Activated B cell treated with CpG ODN at 0.5 μM for 24 hours (primary cell): ENCODE data around the gene PLEKHG2. TPM values are rescaled to one million over a fixed set of nuclear protein-coding genes. Genes with fewer than 3 reads are reported as not detected.

Experiments used
- ATAC-seq: fragments of 200-7000 bp; cut with Tn5 transposase; one replicate; pipeline ENCODE4 v1.10.0; 2021; ENCODE audit warnings: low read depth, mild to moderate bottlenecking, moderate library complexity
- CTCF ChIA-PET: fragments of 350-600 bp; sonication (Branson Sonifier 250); formaldehyde crosslinking; loops from one replicate; lab custom pipeline; 2021; ENCODE audit warnings: antibody characterized with exemption; lab: Charles Lee
- POLR2A ChIA-PET: fragments of 350-600 bp; sonication (Branson Sonifier 250); formaldehyde crosslinking; loops from one replicate; lab custom pipeline; 2021; ENCODE audit warnings: antibody characterized with exemption; lab: Charles Lee
- DNase-seq: peaks from one replicate; pipeline ENCODE4 v3.0.0; 2022
- H3K27ac Mint-ChIP-seq: one replicate; pipeline ENCODE4 v1.8.0; 2020; ENCODE audit warnings: mixed read lengths
- H3K27me3 Mint-ChIP-seq: one replicate; pipeline ENCODE4 v1.8.0; 2021; ENCODE audit warnings: mixed read lengths
- H3K36me3 Mint-ChIP-seq: one replicate; pipeline ENCODE4 v1.8.0; 2021; ENCODE audit warnings: low read depth, mixed read lengths
- H3K4me1 Mint-ChIP-seq: one replicate; pipeline ENCODE4 v1.8.0; 2021; ENCODE audit warnings: mixed read lengths
- H3K4me3 Mint-ChIP-seq: one replicate; pipeline ENCODE4 v1.8.0; 2020; ENCODE audit warnings: mild to moderate bottlenecking, mixed read lengths
- H3K9me3 Mint-ChIP-seq: one replicate; pipeline ENCODE4 v1.8.0; 2020; ENCODE audit warnings: mixed read lengths
- intact Hi-C: fragments of 100-400 bp; cut with micrococcal nuclease; formaldehyde crosslinking; loops from one replicate; pipeline ENCODE4 v1.15.1; 2024
- total RNA-seq: library from RNA; stranded (reverse); gene quantifications from 2 replicates; pipeline ENCODE4 v1.2.3, GENCODE V29; 2022
- TF ChIP-seq, protein P1 (sequence below): fragments of 200-600 bp; IDR thresholded peaks from one replicate; pipeline ENCODE4 v1.8.0; 2022; ENCODE audit warnings: antibody characterized with exemption, mild to moderate bottlenecking

PLEKHG2 gene, protein sequence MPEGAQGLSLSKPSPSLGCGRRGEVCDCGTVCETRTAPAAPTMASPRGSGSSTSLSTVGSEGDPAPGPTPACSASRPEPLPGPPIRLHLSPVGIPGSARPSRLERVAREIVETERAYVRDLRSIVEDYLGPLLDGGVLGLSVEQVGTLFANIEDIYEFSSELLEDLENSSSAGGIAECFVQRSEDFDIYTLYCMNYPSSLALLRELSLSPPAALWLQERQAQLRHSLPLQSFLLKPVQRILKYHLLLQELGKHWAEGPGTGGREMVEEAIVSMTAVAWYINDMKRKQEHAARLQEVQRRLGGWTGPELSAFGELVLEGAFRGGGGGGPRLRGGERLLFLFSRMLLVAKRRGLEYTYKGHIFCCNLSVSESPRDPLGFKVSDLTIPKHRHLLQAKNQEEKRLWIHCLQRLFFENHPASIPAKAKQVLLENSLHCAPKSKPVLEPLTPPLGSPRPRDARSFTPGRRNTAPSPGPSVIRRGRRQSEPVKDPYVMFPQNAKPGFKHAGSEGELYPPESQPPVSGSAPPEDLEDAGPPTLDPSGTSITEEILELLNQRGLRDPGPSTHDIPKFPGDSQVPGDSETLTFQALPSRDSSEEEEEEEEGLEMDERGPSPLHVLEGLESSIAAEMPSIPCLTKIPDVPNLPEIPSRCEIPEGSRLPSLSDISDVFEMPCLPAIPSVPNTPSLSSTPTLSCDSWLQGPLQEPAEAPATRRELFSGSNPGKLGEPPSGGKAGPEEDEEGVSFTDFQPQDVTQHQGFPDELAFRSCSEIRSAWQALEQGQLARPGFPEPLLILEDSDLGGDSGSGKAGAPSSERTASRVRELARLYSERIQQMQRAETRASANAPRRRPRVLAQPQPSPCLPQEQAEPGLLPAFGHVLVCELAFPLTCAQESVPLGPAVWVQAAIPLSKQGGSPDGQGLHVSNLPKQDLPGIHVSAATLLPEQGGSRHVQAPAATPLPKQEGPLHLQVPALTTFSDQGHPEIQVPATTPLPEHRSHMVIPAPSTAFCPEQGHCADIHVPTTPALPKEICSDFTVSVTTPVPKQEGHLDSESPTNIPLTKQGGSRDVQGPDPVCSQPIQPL (N-terminal part only)
- total RNA-seq: 111 and 125 TPM in 2 replicates

DNA sequence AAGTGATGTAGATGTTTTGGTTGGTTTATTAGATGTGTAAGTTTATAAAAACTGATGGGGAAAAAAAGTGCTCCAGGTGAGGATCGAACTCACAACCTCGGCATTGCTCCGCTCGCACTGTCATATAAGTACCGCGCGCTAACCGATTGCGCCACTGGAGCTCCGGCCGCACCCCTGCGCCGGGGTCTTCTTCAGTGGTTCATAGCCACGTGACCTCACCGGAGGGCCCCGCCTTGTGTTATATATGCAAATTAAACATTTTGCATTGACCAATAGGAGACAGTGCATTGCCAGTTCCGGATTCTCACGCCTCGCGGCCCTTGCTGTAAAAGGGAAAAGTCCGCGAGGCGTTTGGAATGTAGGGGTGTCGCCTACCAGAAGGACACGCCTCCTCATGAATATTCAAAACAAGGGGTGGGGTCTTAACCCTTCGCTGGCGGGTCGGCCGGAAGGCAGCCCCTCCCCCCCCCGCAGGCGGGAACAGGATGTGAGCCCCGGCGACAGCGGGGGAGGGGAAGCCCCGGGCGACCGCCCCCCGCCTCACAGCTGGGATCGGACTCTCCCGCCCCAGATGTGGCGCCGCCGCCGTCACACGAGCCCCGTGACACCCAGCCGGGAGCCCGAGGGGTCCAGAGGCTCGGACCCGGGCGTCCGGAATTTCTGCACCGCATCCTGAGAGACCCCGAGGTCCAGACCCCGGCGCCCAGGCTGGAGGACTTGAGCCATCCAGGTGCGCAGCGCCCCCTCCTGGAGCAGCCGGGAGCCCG is at the start of gene PLEKHG2:
Gene PLEKHG2, plus strand, starts transcription at position 570 of the 767 bp plus-strand sequence. CDS start 1,418 bp downstream, outside the sequence.
- ChIA-PET POLR2A (interaction anchor here (0.6 to 15.0 kb wide), 17 partner anchors 8 to 764 kb away, joined by 3 to 285 read pairs (median 6); partner anchors contain the start of genes DYRK1B, EID2B, GMFG and LRFN1), CTCF (interaction anchor here (0.6 to 2.3 kb wide), 12 partner anchors 9 to 90 kb away, joined by 3 to 168 read pairs (median 4); partner anchors contain the start of genes GMFG, MED29, PAF1 and RPS16)
- DNase-seq: peak; percentile 97
- H3K27me3 Mint-ChIP-seq: peaks cover 4% of the 10 kb centered on the region
- TF ChIP-seq, protein P1, sequence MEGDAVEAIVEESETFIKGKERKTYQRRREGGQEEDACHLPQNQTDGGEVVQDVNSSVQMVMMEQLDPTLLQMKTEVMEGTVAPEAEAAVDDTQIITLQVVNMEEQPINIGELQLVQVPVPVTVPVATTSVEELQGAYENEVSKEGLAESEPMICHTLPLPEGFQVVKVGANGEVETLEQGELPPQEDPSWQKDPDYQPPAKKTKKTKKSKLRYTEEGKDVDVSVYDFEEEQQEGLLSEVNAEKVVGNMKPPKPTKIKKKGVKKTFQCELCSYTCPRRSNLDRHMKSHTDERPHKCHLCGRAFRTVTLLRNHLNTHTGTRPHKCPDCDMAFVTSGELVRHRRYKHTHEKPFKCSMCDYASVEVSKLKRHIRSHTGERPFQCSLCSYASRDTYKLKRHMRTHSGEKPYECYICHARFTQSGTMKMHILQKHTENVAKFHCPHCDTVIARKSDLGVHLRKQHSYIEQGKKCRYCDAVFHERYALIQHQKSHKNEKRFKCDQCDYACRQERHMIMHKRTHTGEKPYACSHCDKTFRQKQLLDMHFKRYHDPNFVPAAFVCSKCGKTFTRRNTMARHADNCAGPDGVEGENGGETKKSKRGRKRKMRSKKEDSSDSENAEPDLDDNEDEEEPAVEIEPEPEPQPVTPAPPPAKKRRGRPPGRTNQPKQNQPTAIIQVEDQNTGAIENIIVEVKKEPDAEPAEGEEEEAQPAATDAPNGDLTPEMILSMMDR: no peak
- H3K36me3 Mint-ChIP-seq: peaks cover 47% of the 10 kb centered on the region
- H3K9me3 Mint-ChIP-seq: no peaks in the 10 kb centered on the region
- H3K4me3 Mint-ChIP-seq: peak within 1 kb of the TSS; percentile 89
- H3K4me1 Mint-ChIP-seq: peaks cover 59% of the 10 kb centered on the region
- H3K27ac Mint-ChIP-seq: peak within 1 kb of the TSS; percentile 98
- intact Hi-C loops: loop anchor here (1.0 kb wide), 10 partner anchors 15 to 290 kb away; partner anchors contain the start of genes EID2B, MED29, PAF1 and SAMD4B
- peak; percentile 59 for ATAC-seq

DNA sequence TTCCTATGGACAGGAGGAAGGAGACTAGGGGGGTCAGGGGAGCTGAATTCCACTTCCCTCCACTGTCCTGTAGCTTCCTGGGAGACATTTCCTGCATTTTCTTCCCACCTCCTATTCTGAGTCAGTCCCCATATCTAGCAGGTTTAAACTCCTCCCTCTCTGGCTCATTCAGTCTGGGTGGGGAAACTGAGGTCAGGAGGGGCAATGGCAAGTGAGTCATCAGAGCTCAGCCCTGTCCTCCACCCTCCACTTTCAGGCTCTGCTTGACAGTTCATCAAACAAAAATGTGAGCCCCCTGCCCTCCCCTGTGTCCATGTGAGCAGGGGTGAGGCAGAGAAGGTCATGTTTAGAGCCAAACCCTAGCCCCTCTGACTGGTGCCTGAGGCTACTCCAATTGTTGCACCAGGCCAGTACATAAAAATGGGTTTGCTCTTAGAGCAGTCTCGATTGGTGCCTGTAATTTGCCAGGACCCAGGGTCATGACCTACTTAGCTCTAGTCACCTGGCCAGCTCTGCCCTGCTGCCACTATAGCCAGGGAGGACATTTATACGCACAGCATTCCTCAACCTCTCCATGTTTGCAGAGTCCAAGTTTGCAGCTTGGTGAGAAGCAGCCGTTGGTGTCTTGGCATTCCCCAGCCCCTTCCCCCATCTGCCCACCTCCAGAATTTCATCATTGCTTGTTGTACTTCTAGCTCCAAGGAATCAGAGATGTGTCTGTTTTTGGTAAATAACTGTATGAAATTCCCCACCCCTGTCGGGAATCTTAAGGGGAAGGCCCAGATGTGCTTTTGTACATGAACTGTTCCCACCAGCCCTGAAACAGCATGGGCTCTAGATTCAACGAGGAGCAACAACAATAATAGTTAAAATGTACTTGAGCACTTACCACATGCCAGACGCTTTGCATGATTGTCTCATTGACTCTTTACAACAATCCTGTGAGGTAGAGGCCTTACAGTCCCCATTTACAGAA is 49.5 kb upstream of the PLEKHG2 start:
- intact Hi-C loops: no loop called here
- POLR2A ChIA-PET: interaction anchor here (0.6 to 1.6 kb wide), 6 partner anchors 16 to 471 kb away, joined by 3 to 8 read pairs (median 5); partner anchors contain the start of genes DYRK1B, MED29, PAF1 and RPS16
- CTCF ChIA-PET: interaction anchor here (1.1 kb wide), 1 partner anchor 240 kb away, joined by 3 read pairs; no protein-coding TSS in a partner anchor
- DNase-seq (no peak), ATAC-seq (no peak)
- Mint-ChIP-seq H3K4me1 (peaks cover 35% of the 10 kb centered on the region), H3K4me3 (no peak overlapping the region), H3K9me3 (no peaks in the 10 kb centered on the region), H3K27ac (peak overlapping the region; percentile 88), H3K36me3 (peaks cover 58% of the 10 kb centered on the region), H3K27me3 (no peaks in the 10 kb centered on the region)
- TF ChIP-seq, protein P1: no peak

DNA sequence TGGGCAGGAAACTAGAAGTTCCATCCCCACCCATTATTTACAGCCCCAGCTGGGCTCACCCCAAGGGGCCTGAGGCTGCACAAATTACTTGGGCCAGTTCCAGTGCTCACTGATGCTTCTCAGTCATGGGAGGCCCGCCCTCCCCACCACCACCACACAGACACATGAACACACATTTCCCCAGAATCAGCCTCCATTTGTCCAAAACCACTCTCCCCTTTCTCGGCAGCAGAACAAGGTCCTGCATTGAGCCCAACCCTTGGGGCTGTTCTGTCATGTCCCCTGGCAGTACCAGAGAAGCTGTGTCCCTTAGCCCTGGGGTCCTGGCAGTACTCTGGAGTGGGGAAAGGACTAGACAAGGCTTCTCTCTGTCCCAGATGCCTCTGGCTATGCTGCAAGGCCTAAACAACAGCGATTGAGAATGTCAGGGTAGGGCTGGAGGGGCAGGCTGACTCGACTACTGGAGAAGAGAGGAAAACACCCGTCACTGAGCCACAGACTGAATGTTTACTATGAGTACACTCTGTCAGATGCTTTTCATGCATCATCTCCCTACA is 48.5 kb upstream of the PLEKHG2 start:
- H3K4me3 Mint-ChIP-seq: peak overlapping the region; percentile 58
- no peaks in the 10 kb centered on the region for H3K9me3 Mint-ChIP-seq
- peaks cover 35% of the 10 kb centered on the region for H3K4me1 Mint-ChIP-seq
- intact Hi-C loops: no loop called here
- no peaks in the 10 kb centered on the region for H3K27me3 Mint-ChIP-seq
- TF ChIP-seq, protein P1: no peak
- peak overlapping the region; percentile 88 for H3K27ac Mint-ChIP-seq
- CTCF ChIA-PET: no interaction called here
- peak; percentile 91 for ATAC-seq
- DNase-seq: no peak
- POLR2A ChIA-PET: interaction anchor here (1.0 to 1.6 kb wide), 3 partner anchors 22 to 34 kb away, joined by 4 to 7 read pairs (median 6); partner anchors contain the start of genes MED29, PAF1 and SAMD4B
- peaks cover 57% of the 10 kb centered on the region for H3K36me3 Mint-ChIP-seq
